SK-N-SH (cell line): ENCODE measurements around the gene ATP5F1E.

ENCODE experiments used
- CHD2 ChIP-seq: fragments of 150-350 bp; IDR thresholded peaks from 2 replicates; pipeline ENCODE4 v1.6.1; 2018; ENCODE audit warnings: low read length; ENCODE audit not compliant: partially characterized antibody
- FOXM1 ChIP-seq: IDR thresholded peaks from 2 replicates; pipeline ENCODE4 v1.4.0; 2012; ENCODE audit warnings: low read depth, mild to moderate bottlenecking
- POLR2AphosphoS5 ChIP-seq: IDR thresholded peaks from 2 replicates; pipeline ENCODE4 v1.6.1; 2012; ENCODE audit warnings: low read depth, low read length
- RAD21 ChIP-seq: IDR thresholded peaks from 2 replicates; pipeline ENCODE4 v1.6.1; 2012; ENCODE audit warnings: mild to moderate bottlenecking, low read length
- RCOR1 ChIP-seq: fragments of 150-350 bp; IDR thresholded peaks from 2 replicates; pipeline ENCODE4 v1.6.1; 2017; ENCODE audit warnings: antibody characterized with exemption, low read length
- RXRA ChIP-seq: IDR thresholded peaks from 2 replicates; pipeline ENCODE4 v1.4.0; 2012; ENCODE audit warnings: low read depth, mild to moderate bottlenecking, borderline replicate concordance
- SIN3A ChIP-seq: IDR thresholded peaks from 2 replicates; pipeline ENCODE4 v1.6.1; 2012; ENCODE audit warnings: low read depth, mild to moderate bottlenecking, low read length, moderate library complexity, borderline replicate concordance
- TF ChIP-seq, protein P1 (sequence below): fragments of 200-600 bp; sonication (generic); IDR thresholded peaks from 2 replicates; pipeline ENCODE4 v1.6.1; 2017; ENCODE audit warnings: antibody characterized with exemption, mild to moderate bottlenecking, moderate library complexity
- TF ChIP-seq, protein P2 (sequence below): fragments of 150-350 bp; IDR thresholded peaks from 2 replicates; pipeline ENCODE4 v1.6.1; 2016; ENCODE audit warnings: mild to moderate bottlenecking, low read depth, low read length
- TF ChIP-seq, protein P3 (sequence below): IDR thresholded peaks from 2 replicates; pipeline ENCODE4 v1.4.0; 2012; ENCODE audit warnings: low read depth, borderline replicate concordance
- TF ChIP-seq, protein P4 (sequence below): IDR thresholded peaks from 2 replicates; pipeline ENCODE4 v1.4.0; 2012; ENCODE audit warnings: low read depth
- TF ChIP-seq, protein P5 (sequence below): IDR thresholded peaks from 2 replicates; pipeline ENCODE4 v1.4.0; 2012; ENCODE audit warnings: low read depth, borderline replicate concordance
- TF ChIP-seq, protein P6 (sequence below): IDR thresholded peaks from 2 replicates; pipeline ENCODE4 v1.6.1; 2012; ENCODE audit warnings: mild to moderate bottlenecking, low read depth, low read length, moderate library complexity

DNA sequence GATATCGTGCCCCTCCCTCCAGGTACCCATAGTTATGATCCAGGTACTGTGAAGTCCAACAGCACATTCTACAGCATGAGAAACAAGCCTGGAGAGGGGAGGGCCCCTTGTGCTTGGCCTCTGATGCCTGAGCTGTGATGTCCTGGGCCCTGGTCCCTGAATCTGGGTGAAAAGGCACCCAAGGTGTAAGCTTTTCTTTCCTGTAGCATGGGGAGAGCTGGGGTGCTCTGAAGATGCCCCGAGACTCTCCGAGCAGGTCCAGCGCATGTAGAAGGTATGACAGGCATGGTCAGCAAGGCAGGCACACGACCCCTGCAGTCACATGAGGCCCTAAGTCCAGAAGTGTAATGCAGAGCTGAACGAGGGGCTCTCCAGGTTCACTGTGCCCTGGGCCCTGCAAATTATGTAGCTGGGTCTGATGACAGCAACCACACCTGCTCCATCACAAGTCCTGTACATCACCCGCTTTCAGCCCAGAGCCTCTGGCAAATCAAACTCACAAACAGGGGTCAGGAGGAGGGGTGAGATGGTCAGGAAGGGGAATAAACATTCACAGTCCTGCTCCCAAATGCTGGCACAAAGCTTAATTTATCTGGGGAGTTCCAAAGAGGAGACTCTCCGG lies 23.3 kb downstream of the ATP5F1E start:
- no peak for TF ChIP-seq RCOR1
- TF ChIP-seq, protein P1, sequence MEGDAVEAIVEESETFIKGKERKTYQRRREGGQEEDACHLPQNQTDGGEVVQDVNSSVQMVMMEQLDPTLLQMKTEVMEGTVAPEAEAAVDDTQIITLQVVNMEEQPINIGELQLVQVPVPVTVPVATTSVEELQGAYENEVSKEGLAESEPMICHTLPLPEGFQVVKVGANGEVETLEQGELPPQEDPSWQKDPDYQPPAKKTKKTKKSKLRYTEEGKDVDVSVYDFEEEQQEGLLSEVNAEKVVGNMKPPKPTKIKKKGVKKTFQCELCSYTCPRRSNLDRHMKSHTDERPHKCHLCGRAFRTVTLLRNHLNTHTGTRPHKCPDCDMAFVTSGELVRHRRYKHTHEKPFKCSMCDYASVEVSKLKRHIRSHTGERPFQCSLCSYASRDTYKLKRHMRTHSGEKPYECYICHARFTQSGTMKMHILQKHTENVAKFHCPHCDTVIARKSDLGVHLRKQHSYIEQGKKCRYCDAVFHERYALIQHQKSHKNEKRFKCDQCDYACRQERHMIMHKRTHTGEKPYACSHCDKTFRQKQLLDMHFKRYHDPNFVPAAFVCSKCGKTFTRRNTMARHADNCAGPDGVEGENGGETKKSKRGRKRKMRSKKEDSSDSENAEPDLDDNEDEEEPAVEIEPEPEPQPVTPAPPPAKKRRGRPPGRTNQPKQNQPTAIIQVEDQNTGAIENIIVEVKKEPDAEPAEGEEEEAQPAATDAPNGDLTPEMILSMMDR = no peak
- TF ChIP-seq, protein P2, sequence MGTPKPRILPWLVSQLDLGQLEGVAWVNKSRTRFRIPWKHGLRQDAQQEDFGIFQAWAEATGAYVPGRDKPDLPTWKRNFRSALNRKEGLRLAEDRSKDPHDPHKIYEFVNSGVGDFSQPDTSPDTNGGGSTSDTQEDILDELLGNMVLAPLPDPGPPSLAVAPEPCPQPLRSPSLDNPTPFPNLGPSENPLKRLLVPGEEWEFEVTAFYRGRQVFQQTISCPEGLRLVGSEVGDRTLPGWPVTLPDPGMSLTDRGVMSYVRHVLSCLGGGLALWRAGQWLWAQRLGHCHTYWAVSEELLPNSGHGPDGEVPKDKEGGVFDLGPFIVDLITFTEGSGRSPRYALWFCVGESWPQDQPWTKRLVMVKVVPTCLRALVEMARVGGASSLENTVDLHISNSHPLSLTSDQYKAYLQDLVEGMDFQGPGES = no peak
- no peak for TF ChIP-seq CHD2
- no peak for TF ChIP-seq RAD21
- TF ChIP-seq POLR2AphosphoS5 = no peak
- TF ChIP-seq, protein P3, sequence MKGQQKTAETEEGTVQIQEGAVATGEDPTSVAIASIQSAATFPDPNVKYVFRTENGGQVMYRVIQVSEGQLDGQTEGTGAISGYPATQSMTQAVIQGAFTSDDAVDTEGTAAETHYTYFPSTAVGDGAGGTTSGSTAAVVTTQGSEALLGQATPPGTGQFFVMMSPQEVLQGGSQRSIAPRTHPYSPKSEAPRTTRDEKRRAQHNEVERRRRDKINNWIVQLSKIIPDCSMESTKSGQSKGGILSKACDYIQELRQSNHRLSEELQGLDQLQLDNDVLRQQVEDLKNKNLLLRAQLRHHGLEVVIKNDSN = no peak
- TF ChIP-seq FOXM1 = no peak
- TF ChIP-seq SIN3A = no peak
- TF ChIP-seq RXRA = no peak
- TF ChIP-seq, protein P4, sequence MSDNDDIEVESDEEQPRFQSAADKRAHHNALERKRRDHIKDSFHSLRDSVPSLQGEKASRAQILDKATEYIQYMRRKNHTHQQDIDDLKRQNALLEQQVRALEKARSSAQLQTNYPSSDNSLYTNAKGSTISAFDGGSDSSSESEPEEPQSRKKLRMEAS = no peak
- TF ChIP-seq, protein P5, sequence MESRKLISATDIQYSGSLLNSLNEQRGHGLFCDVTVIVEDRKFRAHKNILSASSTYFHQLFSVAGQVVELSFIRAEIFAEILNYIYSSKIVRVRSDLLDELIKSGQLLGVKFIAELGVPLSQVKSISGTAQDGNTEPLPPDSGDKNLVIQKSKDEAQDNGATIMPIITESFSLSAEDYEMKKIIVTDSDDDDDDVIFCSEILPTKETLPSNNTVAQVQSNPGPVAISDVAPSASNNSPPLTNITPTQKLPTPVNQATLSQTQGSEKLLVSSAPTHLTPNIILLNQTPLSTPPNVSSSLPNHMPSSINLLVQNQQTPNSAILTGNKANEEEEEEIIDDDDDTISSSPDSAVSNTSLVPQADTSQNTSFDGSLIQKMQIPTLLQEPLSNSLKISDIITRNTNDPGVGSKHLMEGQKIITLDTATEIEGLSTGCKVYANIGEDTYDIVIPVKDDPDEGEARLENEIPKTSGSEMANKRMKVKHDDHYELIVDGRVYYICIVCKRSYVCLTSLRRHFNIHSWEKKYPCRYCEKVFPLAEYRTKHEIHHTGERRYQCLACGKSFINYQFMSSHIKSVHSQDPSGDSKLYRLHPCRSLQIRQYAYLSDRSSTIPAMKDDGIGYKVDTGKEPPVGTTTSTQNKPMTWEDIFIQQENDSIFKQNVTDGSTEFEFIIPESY = no peak
- TF ChIP-seq, protein P6, sequence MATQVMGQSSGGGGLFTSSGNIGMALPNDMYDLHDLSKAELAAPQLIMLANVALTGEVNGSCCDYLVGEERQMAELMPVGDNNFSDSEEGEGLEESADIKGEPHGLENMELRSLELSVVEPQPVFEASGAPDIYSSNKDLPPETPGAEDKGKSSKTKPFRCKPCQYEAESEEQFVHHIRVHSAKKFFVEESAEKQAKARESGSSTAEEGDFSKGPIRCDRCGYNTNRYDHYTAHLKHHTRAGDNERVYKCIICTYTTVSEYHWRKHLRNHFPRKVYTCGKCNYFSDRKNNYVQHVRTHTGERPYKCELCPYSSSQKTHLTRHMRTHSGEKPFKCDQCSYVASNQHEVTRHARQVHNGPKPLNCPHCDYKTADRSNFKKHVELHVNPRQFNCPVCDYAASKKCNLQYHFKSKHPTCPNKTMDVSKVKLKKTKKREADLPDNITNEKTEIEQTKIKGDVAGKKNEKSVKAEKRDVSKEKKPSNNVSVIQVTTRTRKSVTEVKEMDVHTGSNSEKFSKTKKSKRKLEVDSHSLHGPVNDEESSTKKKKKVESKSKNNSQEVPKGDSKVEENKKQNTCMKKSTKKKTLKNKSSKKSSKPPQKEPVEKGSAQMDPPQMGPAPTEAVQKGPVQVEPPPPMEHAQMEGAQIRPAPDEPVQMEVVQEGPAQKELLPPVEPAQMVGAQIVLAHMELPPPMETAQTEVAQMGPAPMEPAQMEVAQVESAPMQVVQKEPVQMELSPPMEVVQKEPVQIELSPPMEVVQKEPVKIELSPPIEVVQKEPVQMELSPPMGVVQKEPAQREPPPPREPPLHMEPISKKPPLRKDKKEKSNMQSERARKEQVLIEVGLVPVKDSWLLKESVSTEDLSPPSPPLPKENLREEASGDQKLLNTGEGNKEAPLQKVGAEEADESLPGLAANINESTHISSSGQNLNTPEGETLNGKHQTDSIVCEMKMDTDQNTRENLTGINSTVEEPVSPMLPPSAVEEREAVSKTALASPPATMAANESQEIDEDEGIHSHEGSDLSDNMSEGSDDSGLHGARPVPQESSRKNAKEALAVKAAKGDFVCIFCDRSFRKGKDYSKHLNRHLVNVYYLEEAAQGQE = no peak
